HG03045 (cell line): ENCODE data around the gene COX11.
A peak's percentile ranks its signal among the peaks of the same experiment; 100 is the strongest.

Source experiments
- ATAC-seq: cut with Tn5 transposase; IDR thresholded peaks from one replicate; pipeline ENCODE4 v1.9.1; 2021; ENCODE audit warnings: mild to moderate bottlenecking, moderate library complexity; ENCODE audit not compliant: unreplicated experiment

The COX11 gene

DNA sequence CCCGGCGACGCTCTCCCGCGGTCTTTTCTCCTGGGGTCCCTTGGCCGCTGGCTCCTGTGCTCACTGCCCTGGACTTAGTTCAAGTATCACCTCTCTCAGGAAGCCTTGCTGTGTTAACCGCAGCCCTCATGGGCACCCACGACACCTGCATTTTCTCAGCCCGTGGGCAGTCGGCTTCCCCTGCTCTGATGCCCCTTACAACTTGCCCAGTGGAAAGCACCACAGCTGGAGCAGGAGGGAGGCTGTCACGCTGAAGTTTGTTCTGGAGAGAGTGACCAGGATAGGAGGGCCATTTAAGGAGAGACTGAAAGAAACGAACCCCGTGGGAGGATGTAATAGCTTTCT lies 506 bp upstream of the COX11 start:
- peak; percentile 32 for ATAC-seq

DNA sequence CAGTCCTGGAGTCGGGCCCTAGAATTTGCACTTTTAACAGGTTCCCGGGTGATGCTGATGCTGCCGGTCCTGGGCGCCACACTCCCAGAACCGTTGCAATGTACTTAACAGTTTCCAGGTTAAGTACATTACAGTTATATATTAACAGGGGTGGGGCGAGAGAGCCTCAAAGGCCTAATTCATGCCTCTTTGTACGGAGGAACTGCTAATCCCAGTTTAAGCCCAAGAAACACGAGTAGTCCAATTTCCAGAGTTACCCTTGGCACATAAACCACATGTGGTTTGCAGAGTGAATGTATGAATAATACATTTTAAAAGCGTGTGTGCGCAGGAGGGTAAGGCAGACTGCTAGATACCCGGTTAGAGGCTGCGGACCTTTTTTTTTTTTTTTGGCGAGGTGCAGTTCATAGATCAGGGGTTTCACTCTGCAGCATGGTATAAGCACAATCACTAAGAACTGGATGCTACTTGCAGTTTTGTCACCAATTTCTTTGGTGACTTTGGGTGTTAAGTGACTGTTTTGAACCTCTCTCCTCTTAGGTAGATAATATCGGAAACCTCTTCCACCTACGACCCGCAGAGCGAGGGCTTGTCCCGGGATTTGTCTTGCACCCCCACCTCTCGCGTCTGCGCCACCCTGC lies 713 bp downstream of the COX11 start:
- ATAC-seq = peak; percentile 24

DNA sequence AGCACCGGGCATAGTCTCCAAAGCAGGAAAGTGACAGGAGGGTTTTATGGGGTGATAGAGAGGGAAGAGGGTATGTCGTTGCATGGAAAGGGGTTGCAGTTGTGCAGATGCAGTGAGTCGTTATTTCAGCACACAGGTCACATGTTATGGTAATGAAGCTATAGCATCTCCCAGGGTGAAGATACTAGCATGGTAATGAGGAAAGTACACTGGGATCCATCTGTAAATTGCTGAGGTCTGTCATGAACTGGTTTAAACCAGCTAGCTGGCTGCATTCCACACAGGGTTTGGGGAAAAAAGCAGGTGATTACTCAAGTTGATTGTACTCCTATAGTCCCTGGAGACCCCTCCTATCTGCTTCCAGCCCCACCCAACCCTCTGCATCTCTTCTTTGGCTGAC lies 11.7 kb downstream of the COX11 start:
- no peak for ATAC-seq

DNA sequence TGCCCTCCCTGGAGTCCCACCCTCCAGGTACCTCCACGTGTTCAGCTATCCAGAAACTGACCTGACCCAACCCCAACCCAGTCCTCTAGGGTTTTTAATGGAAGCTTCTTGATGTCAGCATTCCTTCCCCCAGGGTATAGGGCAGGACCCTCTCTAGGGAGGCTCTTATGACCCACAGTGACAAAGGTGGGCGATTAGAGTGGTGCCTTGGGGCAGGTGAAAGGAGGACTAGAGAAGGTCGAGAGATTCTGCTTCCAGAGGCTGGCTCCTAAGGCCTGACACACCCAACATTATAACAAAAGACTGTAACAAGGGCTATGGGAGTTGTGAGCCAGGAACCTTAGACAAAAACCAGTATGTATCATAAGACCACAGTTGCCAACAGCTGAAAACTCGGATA lies 17.2 kb downstream of the COX11 start:
- ATAC-seq = no peak

DNA sequence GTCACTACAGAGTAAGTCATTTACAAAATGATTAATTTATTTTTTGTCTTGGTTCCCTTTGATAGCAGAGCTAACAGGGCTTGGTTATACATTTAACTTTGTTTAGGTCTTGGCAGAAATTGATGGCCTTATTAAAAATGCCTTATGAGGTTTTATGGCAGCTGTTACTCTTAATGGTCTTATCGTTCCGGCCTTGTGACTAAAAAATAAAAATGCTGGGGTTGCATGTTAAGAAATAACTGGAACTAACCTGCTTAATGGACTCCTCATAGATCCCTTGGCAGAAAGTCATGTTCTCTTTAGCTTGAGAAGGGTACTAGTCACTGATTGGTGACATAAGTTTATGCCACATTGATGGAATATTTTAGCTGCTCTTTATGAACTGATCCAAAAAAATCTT lies 18.3 kb downstream of the COX11 start:
- no peak for ATAC-seq

DNA sequence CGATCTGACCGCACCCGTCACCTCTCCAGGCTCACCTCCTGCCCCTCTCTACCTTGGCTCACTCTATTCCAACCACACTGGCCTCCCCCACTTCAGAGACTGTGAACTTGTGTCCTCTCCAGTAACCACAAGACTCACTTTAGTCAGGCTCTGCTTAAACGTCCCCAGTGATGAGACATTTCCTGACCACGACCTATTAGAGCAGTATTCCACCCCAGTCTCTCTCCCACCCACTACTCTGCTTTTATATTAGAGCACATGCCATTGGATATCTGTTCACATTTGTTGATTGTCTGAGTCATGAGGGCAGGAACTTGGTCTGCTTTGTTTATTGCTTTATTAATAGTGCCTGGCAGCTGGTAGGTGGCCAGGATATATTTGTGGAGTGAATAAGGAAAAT lies 20.1 kb downstream of the COX11 start:
- no peak for ATAC-seq

DNA sequence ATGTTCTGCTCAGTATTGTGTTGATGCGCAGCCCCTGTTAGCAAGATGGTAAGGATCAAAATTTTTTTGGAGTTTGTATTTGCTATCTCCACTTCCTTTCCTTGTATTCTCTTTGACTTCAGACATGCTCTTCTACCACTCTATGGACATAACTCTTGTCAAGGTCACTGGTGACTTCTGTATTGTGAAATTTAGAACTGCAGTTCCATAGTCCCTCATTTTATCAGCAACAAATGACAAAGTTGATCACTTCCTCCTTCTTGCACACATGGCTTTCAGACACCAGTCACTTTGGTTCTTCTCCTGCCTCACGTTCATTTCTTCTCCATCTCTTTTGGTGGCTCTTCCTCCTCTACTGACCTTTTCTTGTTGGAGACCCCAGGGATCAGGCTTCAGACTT lies 21.1 kb downstream of the COX11 start:
- ATAC-seq = no peak

DNA sequence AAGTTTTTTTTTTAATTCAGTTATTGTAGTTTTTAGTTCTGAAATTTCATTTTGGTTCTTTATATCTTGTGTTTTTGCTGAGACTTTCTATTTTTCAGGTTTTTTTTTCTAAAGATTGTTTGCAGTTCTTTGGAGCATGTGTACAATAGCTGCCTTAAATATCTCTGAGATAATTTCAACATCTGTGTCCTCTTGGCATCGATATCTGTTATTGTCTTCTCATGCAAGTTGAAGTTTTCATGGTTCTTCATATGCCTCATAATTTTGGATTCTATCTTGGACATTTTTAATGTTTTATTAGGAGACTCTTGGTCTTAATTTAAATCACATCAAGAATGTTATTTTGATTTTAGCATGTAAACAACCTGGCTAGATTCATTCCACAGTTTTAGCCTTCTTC lies 22.8 kb downstream of the COX11 start:
- ATAC-seq = no peak

DNA sequence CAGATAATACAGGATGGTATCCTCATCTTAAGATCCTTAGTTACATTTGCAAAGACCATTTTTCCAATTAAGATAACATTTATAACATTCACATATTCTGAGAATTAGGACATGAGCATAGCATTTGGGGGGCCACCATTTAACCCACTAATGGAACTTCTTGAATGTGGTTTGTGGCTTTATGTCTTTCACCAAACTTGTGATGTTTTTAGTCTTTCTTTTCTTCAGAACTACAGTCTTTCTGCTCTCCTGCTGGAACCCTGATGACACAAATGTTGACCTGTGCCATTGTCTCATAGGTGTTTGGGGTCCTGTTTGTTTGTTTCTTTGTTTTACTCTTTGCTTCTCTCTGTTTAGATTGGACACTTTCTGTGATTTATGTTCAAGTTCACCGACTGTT lies 23.2 kb downstream of the COX11 start:
- no peak for ATAC-seq

DNA sequence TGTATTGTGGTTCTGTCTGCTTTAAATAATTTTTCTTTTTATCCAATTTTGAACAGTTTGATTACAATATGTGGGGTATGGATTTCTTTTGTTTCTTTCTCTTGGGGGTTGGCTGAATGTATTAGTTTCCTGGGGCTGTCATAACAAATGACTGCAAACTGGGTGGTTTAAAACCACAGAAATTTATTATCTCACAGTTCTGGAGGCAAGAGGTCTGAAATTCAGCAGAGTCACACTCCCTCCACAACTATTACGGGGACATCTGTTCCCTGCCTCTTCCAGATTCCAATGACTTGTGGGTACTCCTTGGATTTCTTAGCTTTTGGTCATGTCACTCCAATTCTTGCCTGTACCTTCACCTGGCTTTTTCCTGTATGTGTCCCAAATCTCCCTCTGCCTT lies 23.7 kb downstream of the COX11 start:
- ATAC-seq = no peak

DNA sequence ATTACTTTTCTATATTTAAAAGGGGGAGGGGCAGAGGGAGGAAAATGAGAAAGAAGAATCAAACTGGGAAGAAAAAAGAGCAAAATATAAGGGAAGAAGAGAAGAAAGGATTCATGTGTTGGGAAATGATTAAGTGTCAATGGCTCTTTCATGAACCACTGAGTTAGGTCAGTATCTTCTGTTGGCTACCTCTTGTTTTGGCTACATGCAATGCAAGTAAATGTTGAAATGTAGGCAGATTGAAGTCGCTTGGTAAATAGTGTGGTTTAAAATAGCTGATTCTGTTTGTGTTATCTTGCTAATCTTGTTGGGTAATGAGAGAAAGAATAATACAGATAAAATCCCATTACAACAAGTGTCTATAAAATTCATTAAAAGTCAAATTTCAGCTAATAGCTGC lies 27.2 kb downstream of the COX11 start:
- no peak for ATAC-seq

DNA sequence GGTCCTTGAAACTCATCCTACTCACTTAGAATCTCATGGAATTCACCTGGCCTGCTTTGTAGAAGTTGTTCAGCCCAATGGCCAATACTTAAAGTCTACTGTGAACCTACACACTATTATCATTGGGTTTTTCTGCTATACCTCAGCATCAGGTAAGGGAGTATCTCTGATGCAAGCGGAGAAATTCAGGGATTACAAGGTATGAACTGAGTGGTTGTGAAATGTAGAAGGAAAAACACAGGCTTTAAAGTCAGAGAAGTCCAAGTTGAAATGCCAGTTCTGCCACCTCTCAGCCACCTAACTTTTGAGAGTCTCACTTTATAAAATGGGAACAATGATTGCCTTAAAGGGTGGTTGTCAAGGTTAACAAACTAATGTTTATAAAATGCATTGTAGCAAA lies 31.0 kb downstream of the COX11 start:
- ATAC-seq = no peak

DNA sequence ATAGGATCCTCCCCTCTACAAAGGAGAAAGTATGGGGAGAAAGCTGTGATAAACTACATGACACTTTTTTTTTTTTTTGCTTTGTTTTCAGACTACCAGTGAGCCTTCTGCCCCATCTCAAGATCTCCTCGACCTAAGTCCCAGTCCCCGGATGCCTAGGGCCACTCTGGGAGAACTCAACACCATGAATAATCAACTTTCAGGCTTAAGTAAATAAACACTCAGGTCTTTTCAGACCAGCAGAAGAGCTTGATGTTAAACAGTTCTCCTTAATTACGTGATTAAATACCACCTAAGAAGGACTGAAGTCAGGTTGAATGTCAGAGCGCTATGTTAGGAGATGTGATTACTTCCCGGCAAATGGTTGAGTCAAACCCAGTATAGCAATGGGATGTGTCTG lies 31.4 kb downstream of the COX11 start:
- ATAC-seq = no peak

DNA sequence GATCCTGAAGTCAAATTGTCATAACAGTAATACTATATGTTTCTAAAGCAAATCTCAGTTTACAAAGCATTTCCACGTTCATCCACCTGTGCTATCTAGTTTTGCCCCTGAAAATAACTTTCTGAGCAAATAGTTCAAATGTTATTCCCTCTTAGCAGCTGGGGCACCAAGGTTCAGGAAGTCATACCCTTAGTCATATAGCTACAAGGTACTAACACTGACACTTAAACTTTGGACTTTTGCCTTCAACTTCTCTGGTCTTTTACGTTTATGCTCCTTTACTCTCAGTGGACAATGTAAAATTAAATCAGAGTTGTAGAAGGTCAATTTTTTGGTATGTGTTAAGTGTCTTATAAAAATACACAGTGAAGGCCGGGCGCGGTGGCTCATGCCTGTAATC lies 33.0 kb downstream of the COX11 start:
- no peak for ATAC-seq

DNA sequence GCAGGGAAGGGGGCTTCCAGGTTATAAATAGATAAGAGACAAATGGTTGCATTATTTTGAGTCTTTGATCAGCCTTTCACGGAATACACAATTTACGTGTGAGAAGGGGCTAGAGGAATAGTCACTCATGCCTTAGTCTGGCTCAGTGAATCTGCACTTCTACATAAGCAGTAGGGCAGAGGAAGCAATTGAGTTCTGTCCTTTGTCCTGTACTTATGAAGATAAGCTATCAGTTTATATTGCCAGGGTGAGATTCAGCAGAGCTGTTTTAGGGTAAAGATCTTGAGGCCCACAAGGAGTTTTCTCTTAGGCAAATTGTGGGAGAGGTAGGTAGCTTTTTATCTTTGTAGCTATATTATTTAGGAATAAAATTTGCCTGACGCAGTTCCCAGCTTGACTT lies 34.5 kb downstream of the COX11 start:
- ATAC-seq = no peak

DNA sequence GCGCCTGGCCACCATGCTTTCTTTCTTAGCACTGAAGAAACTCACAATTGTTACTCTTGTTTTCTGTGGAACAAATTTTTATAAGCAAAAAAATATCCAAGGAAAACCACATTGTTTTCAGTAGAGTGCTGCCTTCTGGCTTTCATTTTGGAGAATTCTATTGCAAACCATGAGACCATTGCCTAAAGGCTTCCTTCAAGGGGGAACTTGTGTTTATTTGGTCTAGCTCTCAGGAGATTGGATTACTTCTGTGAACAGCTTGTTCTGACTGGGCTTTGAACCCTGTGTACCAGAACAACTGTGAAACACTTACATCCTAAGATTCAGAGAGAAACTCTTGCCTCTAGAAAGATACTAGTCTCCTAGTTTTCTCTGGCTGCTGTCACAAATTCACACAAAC lies 35.7 kb downstream of the COX11 start:
- ATAC-seq = no peak

DNA sequence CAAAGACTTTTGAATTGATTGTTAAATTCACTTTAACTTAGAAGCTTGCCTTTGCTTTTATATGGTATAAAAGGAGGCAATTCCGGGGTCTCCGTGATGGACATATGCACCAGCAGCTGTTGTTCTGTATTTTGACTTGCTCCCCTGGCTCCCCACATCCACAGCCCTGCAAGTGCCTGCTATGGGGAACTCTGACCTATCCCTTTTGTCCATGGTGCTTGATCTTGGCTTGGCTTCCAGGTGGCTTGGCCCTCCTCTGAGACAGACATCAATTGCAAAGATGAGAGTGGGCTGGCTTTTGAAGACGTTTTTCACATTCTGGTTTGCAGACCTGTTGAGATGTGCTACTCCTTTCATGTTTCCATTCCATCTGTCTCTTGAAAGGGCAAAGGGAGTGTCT lies 40.9 kb downstream of the COX11 start:
- no peak for ATAC-seq

DNA sequence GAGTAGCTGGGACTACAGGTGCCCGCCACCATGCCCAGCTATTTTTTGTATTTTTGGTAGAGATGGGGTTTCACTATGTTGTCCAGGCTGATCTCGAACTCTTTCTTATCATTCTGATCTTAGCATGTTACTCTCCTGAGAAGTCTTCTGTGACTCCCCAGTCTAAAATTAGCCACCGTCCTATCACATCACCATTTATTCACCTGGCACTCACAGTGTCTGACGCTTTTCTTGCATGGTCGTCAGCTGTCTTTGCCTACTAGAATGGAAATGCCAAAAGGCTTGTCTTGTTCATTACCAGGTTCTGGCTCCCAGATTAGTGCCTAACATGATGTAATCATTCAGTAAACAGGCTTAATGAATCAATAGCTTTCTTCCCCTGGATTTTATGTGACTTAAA lies 44.0 kb downstream of the COX11 start:
- no peak for ATAC-seq

DNA sequence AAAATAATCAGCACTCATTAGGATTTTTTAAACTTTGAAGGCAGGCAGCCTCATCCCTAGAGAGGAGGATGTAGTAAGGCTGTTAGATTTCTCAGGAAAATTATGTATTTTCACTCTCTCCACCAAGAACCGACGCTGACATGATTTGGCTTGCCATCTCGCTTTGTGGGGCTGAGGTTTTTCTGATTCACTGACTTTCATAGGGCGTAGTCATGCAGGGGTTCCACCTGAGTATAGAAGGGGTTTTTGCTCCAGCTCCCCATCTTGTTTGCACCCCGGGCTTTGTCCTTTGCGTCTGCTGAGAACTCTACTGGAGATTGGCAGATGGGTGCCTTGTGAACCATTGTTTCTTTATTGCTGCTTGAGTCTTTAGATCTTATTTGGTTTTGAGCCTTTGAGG lies 47.6 kb downstream of the COX11 start:
- ATAC-seq = no peak

DNA sequence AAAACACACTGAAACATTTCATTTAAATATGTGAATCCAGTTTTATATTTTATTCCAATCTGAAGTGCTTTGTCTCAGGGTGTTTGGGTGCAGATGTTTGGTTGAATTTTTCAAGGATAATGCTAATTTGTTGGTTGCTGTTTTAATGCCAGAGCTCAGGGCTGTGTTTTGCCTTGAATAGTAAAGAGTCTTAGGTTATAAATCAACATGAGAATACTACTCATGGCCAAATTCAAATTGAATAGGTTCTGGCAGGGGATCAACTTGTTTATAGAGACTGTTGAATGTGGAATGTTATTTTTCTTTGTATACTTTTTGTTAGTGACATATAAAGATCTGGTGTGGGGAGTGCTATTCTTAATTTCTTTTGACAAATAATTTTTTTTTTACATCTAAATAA lies 49.0 kb downstream of the COX11 start:
- ATAC-seq = no peak

DNA sequence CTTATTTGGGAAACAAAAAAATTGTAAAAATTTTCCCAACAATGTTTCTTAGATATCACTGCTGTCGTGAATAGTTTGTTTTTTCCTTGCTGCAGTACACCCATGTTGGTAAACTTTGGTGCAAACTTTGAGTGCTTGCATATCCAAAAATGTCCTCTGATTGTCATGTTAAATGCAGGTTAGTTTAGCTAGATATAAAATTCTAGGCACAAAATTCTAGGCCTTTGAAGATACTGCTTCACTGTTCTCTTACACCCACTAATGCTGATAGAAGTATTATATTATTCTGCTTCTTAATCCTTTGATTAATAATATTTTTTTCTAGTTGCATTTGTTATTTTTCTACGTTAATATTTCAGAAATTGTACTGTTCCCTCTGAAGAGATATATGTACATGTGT lies 51.7 kb downstream of the COX11 start:
- no peak for ATAC-seq
